GM19099 (cell line): ENCODE data around the gene TVP23C.

ENCODE experiments used
- POLR2A ChIP-seq: IDR thresholded peaks from 3 replicates; pipeline ENCODE4 v1.6.1; 2011; ENCODE audit warnings: low read depth; ENCODE audit not compliant: insufficient read length; ENCODE audit errors: extremely low read depth

The TVP23C gene

GRCh38 chr17:15563375-15563857, at the start of gene TVP23C:
TVP23C (minus strand) TSS chr17:15563483; CDS start chr17:15563448, 35 bp downstream.
- TF ChIP-seq POLR2A, result peak; percentile 50

- no peak for TF ChIP-seq POLR2A
These were observed 47.1 kb downstream of the TVP23C start for GRCh38 chr17:15516150-15516549.

- no peak for TF ChIP-seq POLR2A
These were observed 48.8 kb downstream of the TVP23C start for GRCh38 chr17:15514469-15514868.

- no peak for TF ChIP-seq POLR2A
These were observed 49.3 kb downstream of the TVP23C start for GRCh38 chr17:15513856-15514459.

DNA sequence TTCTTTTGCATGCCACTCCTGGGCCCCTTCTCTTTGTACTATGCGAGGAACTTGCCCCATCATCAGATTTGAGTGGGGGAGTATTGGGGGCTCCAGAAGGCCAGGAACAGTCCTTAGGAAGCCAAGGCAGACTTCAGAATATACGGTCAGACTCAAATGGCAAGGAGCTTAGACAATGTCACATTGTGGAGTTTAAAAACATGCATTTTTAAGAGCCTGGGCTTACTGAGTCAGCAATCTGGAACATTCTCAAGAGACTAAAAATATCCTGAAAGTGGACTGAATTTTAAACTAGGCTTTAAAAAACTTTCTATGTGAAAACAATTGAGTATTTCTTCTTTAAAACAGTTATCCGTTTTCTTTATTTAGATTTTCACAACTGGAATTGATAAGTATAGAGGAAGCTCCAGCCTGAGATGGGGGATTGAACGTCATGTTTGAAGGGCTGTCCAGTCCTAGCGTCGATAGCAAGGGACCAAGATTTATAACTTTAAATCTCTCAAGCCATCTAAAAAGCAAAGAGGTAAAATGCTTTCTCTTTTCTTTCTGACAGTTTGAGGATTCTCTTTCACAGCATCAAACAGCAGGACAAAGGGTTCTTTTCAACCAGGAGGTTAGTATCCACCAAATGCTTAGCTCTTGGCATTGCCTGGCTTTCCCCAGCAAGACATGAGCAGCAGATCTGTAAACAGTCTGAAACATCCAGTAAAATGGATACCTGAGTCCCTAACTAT, 50.1 kb downstream of the TVP23C start:
- TF ChIP-seq POLR2A, result no peak

GRCh38 chr17:15512071-15512709, 51.1 kb downstream of the TVP23C start:
- TF ChIP-seq POLR2A, result no peak

- no peak for TF ChIP-seq POLR2A
These were observed 52.1 kb downstream of the TVP23C start for GRCh38 chr17:15511142-15511541.

GRCh38 chr17:15510361-15510760, 52.9 kb downstream of the TVP23C start:
- no peak for TF ChIP-seq POLR2A

- TF ChIP-seq POLR2A, result no peak
These were observed 54.2 kb downstream of the TVP23C start for GRCh38 chr17:15509095-15509494.

DNA sequence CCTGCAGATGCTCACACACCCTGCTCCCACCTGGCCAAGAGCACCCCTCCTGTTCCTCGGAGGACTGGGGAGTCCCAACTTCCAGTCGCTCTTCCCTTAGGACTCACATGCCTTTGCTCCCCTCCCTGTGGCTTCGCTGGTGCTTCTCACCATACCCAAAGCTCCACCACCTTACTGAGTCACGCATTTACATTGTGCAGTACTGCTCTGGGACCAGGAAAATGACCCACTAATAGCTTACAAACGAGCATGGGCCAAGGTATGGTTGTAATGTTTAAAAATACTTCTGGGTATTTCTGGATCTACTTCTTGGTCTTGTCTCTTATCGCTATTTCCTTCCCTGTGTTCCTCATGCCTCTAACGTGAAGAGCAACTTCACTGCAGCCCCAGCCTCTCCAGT, 54.8 kb downstream of the TVP23C start:
- TF ChIP-seq POLR2A, result no peak

GRCh38 chr17:15507896-15508295, 55.4 kb downstream of the TVP23C start:
- TF ChIP-seq POLR2A, result no peak

GRCh38 chr17:15507001-15507400, 56.3 kb downstream of the TVP23C start:
- TF ChIP-seq POLR2A, result no peak

DNA sequence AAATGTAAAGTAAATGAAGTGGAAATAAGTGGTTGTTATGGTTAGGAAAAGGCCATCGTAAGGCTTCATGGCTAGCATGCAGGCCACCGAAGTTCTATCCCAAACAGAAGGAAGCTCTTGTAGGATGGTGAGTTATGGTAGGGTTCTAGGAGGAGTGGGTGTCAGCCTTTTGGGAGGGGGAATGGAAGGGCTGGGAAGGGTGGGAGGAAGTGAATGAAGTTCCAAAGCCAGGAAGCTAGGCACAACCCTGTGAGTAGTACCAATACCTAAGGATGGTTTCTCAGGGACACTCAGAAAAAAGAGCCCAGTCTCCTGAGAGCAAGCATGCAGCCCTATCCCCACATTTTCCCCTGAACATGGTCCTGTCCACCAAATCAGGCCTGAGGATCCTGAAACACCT, 59.6 kb downstream of the TVP23C start:
- no peak for TF ChIP-seq POLR2A

GRCh38 chr17:15502369-15503112, 60.7 kb downstream of the TVP23C start:
- TF ChIP-seq POLR2A, result no peak

- TF ChIP-seq POLR2A, result no peak
These were observed 61.5 kb downstream of the TVP23C start for GRCh38 chr17:15501793-15502192.
